ENCODE measurements around the gene RPP30.

RPP30 gene

DNA sequence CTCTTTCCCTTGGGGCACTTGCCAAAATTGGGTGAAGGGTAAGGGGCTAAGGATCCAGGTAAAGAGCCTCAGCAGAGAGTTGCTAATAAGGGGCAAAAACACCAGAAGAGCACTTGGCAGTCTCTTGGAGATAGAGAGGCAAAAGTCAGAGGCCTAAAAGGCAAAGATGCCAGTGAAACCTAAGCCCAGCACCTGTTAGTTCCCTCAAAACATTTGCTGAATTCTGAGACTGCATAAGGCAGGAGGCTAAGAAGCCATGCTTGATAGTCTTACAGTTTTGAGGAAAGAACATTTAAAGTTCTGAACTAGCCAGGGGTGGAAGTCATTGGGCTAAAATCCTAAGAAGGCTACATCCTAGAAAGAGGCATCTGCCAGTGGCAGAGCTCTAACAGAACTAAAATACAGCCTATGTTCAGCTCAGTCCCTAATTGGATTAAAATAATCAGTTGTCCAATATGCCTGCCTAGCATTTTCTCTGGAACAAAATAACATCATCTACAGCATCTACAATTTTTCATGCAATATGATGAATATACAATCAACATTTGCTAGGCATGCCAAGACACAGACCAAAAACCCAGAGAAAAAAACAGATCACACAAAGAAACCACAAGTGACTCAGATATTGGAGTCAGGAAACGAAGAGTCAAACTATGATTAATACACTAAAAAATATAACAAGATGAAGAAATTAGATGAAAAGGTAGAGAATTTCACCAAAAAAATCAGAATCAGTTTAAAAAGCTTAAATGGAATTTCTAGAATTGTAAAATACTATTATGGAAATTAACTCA, 21.6 kb upstream of the RPP30 start:
- no peak for DNase-seq (ENCODE audit: insufficient read length, low spot score)
- TF ChIP-seq POU2F2 (IDR thresholded peaks at IDR 0.05; ENCODE audit: low read depth, low read length) (no peak), TAF1 (IDR thresholded peaks at IDR 0.05; ENCODE audit: low read depth, low read length) (no peak), PAX5 (IDR thresholded peaks at IDR 0.05; ENCODE audit: insufficient read depth, low read length, severe bottlenecking) (no peak), POLR2A (IDR thresholded peaks at IDR 0.05; ENCODE audit: low read depth, low read length) (no peak), POLR2AphosphoS5 (IDR thresholded peaks at IDR 0.05; ENCODE audit: low read depth, low read length) (no peak), SPI1 (IDR thresholded peaks at IDR 0.05; ENCODE audit: low read depth, low read length) (no peak)
- no peak for FAIRE-seq

DNA sequence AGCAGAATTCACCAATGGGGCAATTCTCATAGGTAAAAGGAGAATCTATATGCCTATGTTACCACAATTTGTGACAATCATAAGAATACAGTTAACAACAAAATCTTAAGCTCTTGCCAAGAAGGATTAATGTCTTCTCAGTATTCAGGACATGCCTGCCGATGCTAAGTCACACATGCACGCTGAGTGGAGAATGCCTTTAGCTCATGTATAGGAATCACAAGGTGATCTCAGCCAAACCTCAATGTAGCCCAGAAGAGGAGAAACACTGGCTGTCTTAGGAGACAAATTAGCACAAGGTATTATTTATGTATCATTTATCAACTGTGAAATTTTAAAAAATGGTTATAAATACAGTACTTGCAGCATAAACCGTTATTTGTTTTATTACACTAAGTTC, 16.6 kb upstream of the RPP30 start:
- FAIRE-seq = no peak
- no peak for TF ChIP-seq PAX5 (IDR thresholded peaks at IDR 0.05; ENCODE audit: insufficient read depth, low read length, severe bottlenecking)
- no peak for TF ChIP-seq POU2F2 (IDR thresholded peaks at IDR 0.05; ENCODE audit: low read depth, low read length)
- TF ChIP-seq SPI1 (IDR thresholded peaks at IDR 0.05; ENCODE audit: low read depth, low read length) = no peak
- no peak for TF ChIP-seq POLR2AphosphoS5 (IDR thresholded peaks at IDR 0.05; ENCODE audit: low read depth, low read length)
- no peak for TF ChIP-seq TAF1 (IDR thresholded peaks at IDR 0.05; ENCODE audit: low read depth, low read length)
- TF ChIP-seq POLR2A (IDR thresholded peaks at IDR 0.05; ENCODE audit: low read depth, low read length) = no peak
- no peak for DNase-seq (ENCODE audit: insufficient read length, low spot score)

DNA sequence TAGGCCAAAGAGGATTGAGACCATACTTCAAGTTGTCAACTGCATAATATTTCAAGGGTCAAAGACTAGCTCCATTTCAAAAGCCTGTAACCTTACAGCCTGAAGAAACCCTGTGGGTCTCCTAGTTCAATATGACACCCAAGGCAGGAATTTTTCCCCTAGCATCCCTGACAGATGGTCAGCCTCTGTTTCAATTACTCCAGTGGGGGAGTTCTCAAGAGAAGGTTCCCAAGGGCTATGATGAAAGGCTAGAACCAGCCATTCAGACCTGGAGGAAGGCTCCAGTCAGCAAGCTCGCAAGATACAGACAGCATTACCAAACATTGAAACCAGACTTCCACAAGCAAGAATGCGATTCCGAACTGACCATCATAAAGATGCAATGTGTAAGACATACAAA, 15.5 kb upstream of the RPP30 start:
- DNase-seq (ENCODE audit: insufficient read length, low spot score) (no peak), FAIRE-seq (no peak)

DNA sequence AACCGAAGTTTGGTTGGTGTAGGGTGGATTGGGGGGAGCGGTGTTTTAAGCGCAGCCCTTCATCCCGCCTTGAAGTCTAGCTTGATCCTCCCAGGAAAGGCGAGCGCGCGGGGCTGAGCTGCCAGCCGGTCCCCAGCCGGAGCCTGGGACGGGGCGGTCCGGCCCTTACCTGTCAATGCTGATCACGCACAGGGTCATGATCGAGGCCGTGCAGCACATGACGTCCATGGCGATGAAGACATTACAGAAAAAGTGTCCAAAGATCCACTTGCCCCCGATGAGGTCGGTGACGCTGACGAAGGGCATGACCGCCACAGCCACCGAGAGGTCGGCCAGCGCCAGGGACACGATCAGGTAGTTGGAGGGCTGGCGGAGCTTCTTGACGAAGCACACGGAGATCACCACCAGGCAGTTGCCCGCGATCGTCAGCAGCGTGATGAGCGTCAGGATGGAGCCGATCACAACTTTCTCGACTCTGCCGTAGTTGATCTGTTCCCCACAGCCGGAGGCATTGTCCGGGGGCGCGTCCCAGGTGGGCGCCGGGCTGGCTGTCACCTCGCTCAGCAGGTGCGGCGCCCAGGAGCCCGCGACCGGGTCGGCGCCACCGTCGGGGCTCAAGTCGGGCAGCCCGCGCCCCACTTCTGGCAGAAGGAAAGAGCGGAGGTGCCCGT, 14.7 kb upstream of the RPP30 start:
- no peak for DNase-seq (ENCODE audit: insufficient read length, low spot score)
- no peak for FAIRE-seq
- TF ChIP-seq PAX5 (IDR thresholded peaks at IDR 0.05; ENCODE audit: insufficient read depth, low read length, severe bottlenecking) = no peak

More for the DNA sequence above, 15.5 kb upstream of the RPP30 start:
- TF ChIP-seq SPI1 (IDR thresholded peaks at IDR 0.05; ENCODE audit: low read depth, low read length) (no peak), TAF1 (IDR thresholded peaks at IDR 0.05; ENCODE audit: low read depth, low read length) (no peak)

DNA sequence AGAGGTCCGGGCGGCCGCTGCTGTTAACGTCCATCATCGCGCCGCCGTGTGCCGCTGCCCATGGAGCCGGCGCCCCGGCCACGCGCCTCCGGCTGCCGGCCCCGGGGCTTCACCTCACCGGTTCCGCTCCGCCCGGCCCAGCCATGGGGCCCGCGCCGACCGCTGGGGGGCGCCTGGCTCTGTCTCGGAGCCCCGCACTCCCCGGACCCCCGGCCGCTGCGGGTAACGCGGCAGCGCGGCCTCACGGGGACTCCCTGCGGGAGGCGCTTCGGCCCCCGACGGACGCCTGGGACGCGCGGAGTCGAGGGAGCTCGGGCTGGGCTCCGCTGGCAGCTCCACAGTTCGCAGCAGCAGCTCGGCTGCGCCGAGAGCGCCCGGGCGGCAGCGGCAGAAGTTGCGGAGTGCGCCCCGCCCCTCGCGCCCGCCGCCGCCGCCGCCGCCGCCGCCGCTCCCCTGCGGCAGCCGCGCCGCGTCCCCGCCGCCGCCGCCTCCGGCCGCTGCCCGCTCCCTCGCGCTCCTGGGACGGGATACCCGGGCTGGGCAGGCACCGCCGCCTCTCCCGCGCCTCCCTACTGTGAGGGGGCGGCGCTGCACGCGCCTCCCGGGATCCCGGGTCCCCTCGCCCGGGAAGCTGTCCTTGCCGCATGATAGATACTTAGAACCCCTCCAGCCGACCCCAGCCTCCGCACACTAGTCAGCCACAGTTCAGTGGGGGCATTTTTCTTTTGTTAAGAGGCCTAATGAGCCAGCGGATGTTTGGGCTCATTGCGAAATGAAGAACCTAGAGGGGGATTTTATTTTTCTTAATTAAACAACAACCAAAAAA, 13.9 kb upstream of the RPP30 start, which contains the start of gene HTR7:
HTR7 (minus strand) TSS at position 405 of the 826 bp plus-strand sequence; CDS start at position 37, 368 bp downstream.
- DNase-seq (ENCODE audit: insufficient read length, low spot score) (peak; percentile 56), FAIRE-seq (no peak)
- TF ChIP-seq POLR2A (IDR thresholded peaks at IDR 0.05; ENCODE audit: low read depth, low read length) = no peak
- peak; percentile 75 for TF ChIP-seq PAX5 (IDR thresholded peaks at IDR 0.05; ENCODE audit: insufficient read depth, low read length, severe bottlenecking)

DNA sequence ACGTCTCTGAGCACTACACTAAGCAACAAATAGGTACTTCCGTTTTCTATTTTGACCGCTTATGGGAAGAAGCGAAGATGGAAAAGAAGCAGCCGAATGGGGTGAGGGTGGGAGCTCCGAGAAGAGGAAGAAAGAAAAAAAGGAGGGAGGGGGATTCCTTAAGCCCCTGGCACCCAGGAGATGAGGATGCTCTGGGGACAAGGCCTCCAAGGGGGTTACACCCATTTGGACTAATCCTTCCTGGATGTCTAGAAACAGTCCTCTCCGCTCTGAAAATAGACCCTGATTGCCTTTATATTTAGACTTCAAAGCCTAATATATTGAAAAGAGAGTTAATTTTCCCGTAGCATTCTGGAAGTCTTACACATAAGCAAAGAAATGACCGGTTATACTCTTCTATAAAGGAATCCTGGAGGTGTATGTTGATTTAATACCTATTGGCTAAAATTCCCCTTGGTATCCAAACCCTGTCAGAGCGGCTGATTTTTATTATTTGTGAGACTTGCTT, 13.3 kb upstream of the RPP30 start:
- no peak for TF ChIP-seq POLR2AphosphoS5 (IDR thresholded peaks at IDR 0.05; ENCODE audit: low read depth, low read length)
- TF ChIP-seq PAX5 (IDR thresholded peaks at IDR 0.05; ENCODE audit: insufficient read depth, low read length, severe bottlenecking) = no peak
- TF ChIP-seq POU2F2 (IDR thresholded peaks at IDR 0.05; ENCODE audit: low read depth, low read length) = no peak
- TF ChIP-seq SPI1 (IDR thresholded peaks at IDR 0.05; ENCODE audit: low read depth, low read length) = no peak
- TF ChIP-seq TAF1 (IDR thresholded peaks at IDR 0.05; ENCODE audit: low read depth, low read length) = no peak
- TF ChIP-seq POLR2A (IDR thresholded peaks at IDR 0.05; ENCODE audit: low read depth, low read length) = no peak
- no peak for FAIRE-seq
- no peak for DNase-seq (ENCODE audit: insufficient read length, low spot score)

DNA sequence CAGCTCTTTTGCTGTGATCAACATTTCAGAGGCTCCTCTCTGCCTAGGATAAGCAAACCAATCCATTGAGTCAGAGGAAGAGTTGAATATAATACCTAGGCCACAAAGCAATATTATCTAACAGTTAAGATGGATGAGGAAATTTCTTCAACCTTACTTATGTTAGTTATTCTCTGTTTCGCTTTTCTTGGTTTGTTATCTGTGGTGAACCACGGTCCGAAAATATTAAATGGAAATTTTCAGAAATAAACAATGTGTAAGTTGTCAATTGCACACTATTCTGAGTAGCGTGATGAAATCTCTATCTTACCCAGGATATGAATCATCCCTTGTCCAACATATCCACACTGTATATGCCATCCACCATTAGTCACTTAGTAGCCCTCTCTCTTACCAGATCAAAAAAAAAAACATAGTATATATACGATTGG, 12.4 kb upstream of the RPP30 start:
- no peak for FAIRE-seq
- TF ChIP-seq POU2F2 (IDR thresholded peaks at IDR 0.05; ENCODE audit: low read depth, low read length) (no peak), POLR2AphosphoS5 (IDR thresholded peaks at IDR 0.05; ENCODE audit: low read depth, low read length) (no peak), SPI1 (IDR thresholded peaks at IDR 0.05; ENCODE audit: low read depth, low read length) (no peak), POLR2A (IDR thresholded peaks at IDR 0.05; ENCODE audit: low read depth, low read length) (no peak), PAX5 (IDR thresholded peaks at IDR 0.05; ENCODE audit: insufficient read depth, low read length, severe bottlenecking) (no peak), TAF1 (IDR thresholded peaks at IDR 0.05; ENCODE audit: low read depth, low read length) (no peak)
- DNase-seq (ENCODE audit: insufficient read length, low spot score) = no peak

DNA sequence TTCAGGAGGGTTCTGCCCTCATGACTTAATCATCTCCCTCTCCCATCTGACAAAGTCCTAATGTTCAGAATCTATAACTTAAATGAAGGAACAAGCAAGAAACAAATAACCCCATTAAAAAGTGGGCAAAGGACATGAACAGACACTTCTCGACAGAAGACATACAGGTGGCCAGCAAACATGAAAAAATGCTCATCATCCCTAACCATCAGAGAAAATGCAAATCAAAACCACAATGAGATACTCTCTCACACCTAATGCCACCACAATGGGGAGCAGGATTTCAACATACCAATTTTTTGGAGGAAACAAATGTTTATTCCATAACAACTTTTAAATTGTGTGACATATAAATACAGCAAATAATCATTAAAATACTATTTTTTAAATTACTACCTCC, 11.0 kb upstream of the RPP30 start:
- DNase-seq (ENCODE audit: insufficient read length, low spot score) (no peak), FAIRE-seq (no peak)
- TF ChIP-seq PAX5 (IDR thresholded peaks at IDR 0.05; ENCODE audit: insufficient read depth, low read length, severe bottlenecking) (no peak), SPI1 (IDR thresholded peaks at IDR 0.05; ENCODE audit: low read depth, low read length) (no peak), POU2F2 (IDR thresholded peaks at IDR 0.05; ENCODE audit: low read depth, low read length) (no peak), POLR2A (IDR thresholded peaks at IDR 0.05; ENCODE audit: low read depth, low read length) (no peak)

DNA sequence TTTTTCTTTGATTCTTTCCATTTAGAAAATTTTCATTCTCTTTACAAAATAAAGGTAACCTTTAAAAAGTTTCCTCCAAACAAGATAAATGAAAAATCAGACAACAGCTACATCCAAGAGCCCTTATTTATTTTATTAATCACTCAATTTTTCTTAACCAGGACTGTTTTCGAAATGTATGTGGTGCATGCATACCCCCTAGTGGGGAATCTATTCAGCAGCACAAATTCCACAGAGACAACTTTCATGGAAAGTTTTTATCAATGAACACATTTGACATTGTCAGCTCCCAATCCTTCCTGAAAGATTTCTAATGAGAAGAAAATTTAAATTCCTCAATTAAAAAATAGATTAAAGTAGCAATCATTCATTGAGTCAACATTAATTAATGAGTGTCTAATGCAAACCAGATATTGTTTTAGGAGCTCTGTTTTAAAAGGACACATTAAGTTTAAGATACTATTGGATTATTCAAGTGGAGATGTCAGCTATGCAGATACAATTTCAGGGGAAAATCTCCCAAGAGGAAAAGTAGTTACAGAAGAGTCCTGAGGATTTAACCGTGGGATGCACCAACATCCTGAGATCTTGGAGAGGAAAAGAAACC, 8.8 kb upstream of the RPP30 start:
- FAIRE-seq (no peak), DNase-seq (ENCODE audit: insufficient read length, low spot score) (no peak)
- TF ChIP-seq POU2F2 (IDR thresholded peaks at IDR 0.05; ENCODE audit: low read depth, low read length) (no peak), PAX5 (IDR thresholded peaks at IDR 0.05; ENCODE audit: insufficient read depth, low read length, severe bottlenecking) (no peak), POLR2AphosphoS5 (IDR thresholded peaks at IDR 0.05; ENCODE audit: low read depth, low read length) (no peak), POLR2A (IDR thresholded peaks at IDR 0.05; ENCODE audit: low read depth, low read length) (no peak), SPI1 (IDR thresholded peaks at IDR 0.05; ENCODE audit: low read depth, low read length) (no peak), TAF1 (IDR thresholded peaks at IDR 0.05; ENCODE audit: low read depth, low read length) (no peak)
